HEK293 (cell line): Measurements from ENCODE around the gene PLEKHA8.

Experiments
- CTCF ChIP-seq: fragments of 450-650 bp; formaldehyde crosslinking; IDR thresholded peaks from 2 replicates; pipeline ENCODE4 v1.5.1; 2016; ENCODE audit warnings: missing biosample characterization, missing genetic modification characterization
- KLF10 ChIP-seq: fragments of 450-650 bp; IDR thresholded peaks from 2 replicates; pipeline ENCODE4 v1.5.1; 2018; ENCODE audit warnings: missing biosample characterization, mild to moderate bottlenecking, missing genetic modification characterization
- REST ChIP-seq: fragments of 450-650 bp; formaldehyde crosslinking; IDR thresholded peaks from 2 replicates; pipeline ENCODE4 v1.5.1; 2016; ENCODE audit warnings: missing biosample characterization, missing genetic modification characterization
- YY1 ChIP-seq: fragments of 450-650 bp; formaldehyde crosslinking; IDR thresholded peaks from 2 replicates; pipeline ENCODE4 v1.5.1; 2018; ENCODE audit warnings: missing biosample characterization, missing genetic modification characterization
- ZBTB21 ChIP-seq: fragments of 450-650 bp; formaldehyde crosslinking; IDR thresholded peaks from 2 replicates; pipeline ENCODE4 v1.5.1; 2017; ENCODE audit warnings: missing biosample characterization, missing genetic modification characterization
- ZBTB44 ChIP-seq: fragments of 450-650 bp; IDR thresholded peaks from 2 replicates; pipeline ENCODE4 v1.5.1; 2018; ENCODE audit warnings: missing biosample characterization, mild to moderate bottlenecking, missing genetic modification characterization
- ZBTB8A ChIP-seq: fragments of 450-650 bp; formaldehyde crosslinking; IDR thresholded peaks from 2 replicates; pipeline ENCODE4 v1.5.1; 2016; ENCODE audit warnings: missing biosample characterization, missing genetic modification characterization
- ZNF133 ChIP-seq: fragments of 450-650 bp; formaldehyde crosslinking; IDR thresholded peaks from 2 replicates; pipeline ENCODE4 v1.5.1; 2016; ENCODE audit warnings: missing biosample characterization, missing genetic modification characterization
- ZNF24 ChIP-seq: fragments of 450-650 bp; formaldehyde crosslinking; IDR thresholded peaks from 2 replicates; pipeline ENCODE4 v1.5.1; 2016; ENCODE audit warnings: missing biosample characterization, missing genetic modification characterization
- ZNF544 ChIP-seq: fragments of 450-650 bp; formaldehyde crosslinking; IDR thresholded peaks from 2 replicates; pipeline ENCODE4 v1.5.0; 2017; ENCODE audit warnings: missing biosample characterization, missing genetic modification characterization
- TF ChIP-seq, protein P1 (sequence below): fragments of 450-650 bp; formaldehyde crosslinking; IDR thresholded peaks from 2 replicates; pipeline ENCODE4 v1.5.1; 2016; ENCODE audit warnings: missing biosample characterization, missing genetic modification characterization
- TF ChIP-seq, protein P2 (sequence below): fragments of 450-650 bp; formaldehyde crosslinking; IDR thresholded peaks from 2 replicates; pipeline ENCODE4 v1.5.1; 2017; ENCODE audit warnings: missing biosample characterization, missing genetic modification characterization

- TF ChIP-seq CTCF (tag by site-specific recombination): no peak
- TF ChIP-seq ZNF133: no peak
- TF ChIP-seq, protein P1, sequence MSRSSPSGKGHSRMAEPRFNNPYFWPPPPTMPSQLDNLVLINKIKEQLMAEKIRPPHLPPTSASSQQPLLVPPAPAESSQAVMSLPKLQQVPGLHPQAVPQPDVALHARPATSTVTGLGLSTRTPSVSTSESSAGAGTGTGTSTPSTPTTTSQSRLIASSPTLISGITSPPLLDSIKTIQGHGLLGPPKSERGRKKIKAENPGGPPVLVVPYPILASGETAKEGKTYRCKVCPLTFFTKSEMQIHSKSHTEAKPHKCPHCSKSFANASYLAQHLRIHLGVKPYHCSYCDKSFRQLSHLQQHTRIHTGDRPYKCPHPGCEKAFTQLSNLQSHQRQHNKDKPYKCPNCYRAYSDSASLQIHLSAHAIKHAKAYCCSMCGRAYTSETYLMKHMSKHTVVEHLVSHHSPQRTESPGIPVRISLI (tag by site-specific recombination): no peak
- TF ChIP-seq REST (tag by site-specific recombination): no peak
- TF ChIP-seq ZNF544 (tag by site-specific recombination): no peak
- TF ChIP-seq ZBTB21 (tag by site-specific recombination): no peak
- TF ChIP-seq, protein P2, sequence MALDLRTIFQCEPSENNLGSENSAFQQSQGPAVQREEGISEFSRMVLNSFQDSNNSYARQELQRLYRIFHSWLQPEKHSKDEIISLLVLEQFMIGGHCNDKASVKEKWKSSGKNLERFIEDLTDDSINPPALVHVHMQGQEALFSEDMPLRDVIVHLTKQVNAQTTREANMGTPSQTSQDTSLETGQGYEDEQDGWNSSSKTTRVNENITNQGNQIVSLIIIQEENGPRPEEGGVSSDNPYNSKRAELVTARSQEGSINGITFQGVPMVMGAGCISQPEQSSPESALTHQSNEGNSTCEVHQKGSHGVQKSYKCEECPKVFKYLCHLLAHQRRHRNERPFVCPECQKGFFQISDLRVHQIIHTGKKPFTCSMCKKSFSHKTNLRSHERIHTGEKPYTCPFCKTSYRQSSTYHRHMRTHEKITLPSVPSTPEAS: no peak
- TF ChIP-seq YY1: no peak
- no peak for TF ChIP-seq ZBTB8A (tag by site-specific recombination)
- TF ChIP-seq ZBTB44 (tag by site-specific recombination): no peak
- TF ChIP-seq KLF10 (tag by site-specific recombination): no peak
- TF ChIP-seq ZNF24 (tag by site-specific recombination): no peak
Measured at GRCh38 chr7:30065746-30066145, 37.5 kb downstream of the PLEKHA8 start.
